HCT116 (cell line): Measurements from ENCODE around the gene ADARB1. TPM values are rescaled to one million over a fixed set of nuclear protein-coding genes. Genes with fewer than 3 reads are reported as not detected.

Experiments
- ATAC-seq: fragments of 200-7000 bp; cut with Tn5 transposase; 2 replicates; pipeline ENCODE4 v1.9.1; 2020; ENCODE audit warnings: mild to moderate bottlenecking, moderate library complexity
- BruUV-seq: library from RNA; stranded (reverse); fragments of 400-500 nt; replicated peaks from 2 replicates; lab custom pipeline; 2021; lab: Mats Ljungman, UMichigan
- CTCF ChIA-PET: fragments of 300-600 bp; sonication (Branson Sonifier 250); formaldehyde crosslinking; loops from one replicate; lab custom pipeline; 2021; ENCODE audit warnings: antibody characterized with exemption; lab: Charles Lee
- POLR2A ChIA-PET: fragments of 300-600, 350-600 bp; sonication (Branson Sonifier 250); formaldehyde crosslinking; loops from one replicate; lab custom pipeline; 2021; ENCODE audit warnings: antibody characterized with exemption; lab: Charles Lee
- RAD21 ChIA-PET, 2 experiments: fragments of 300-600 bp; sonication (Branson Sonifier 250); formaldehyde crosslinking; loops; one replicate each; lab custom pipeline; 2023; ENCODE audit warnings: low total read pairs in 2 of 2; ENCODE audit not compliant: uncharacterized antibody in 2 of 2, unreplicated experiment in 2 of 2, low non-redundant PET in 1 of 2; lab: Charles Lee
- DNase-seq: peaks from one replicate; pipeline ENCODE4 v3.0.0-alpha.2; 2010; ENCODE audit warnings: low read depth, low spot score
- H2AFZ ChIP-seq: fragments of 200-600 bp; shearing (Covaris generic), sonication (generic); 2 replicates; pipeline ENCODE4 v1.6.1; 2017; ENCODE audit warnings: low read depth, mixed run types, mixed read lengths, antibody characterized with exemption, low read length; ENCODE audit not compliant: poor library complexity, severe bottlenecking
- H3K27ac ChIP-seq: 2 replicates; pipeline ENCODE4 v1.5.1; 2012; ENCODE audit warnings: low read depth, low read length
- H3K27me3 ChIP-seq: fragments of 200-600 bp; sonication (generic); 2 replicates; pipeline ENCODE4 v1.6.1; 2016; ENCODE audit warnings: mixed run types, low read length, mixed read lengths; ENCODE audit not compliant: insufficient read depth
- H3K36me3 ChIP-seq, 2 experiments: fragments of 200-500 bp in 1 of 2; fragments of 200-600 bp in 1 of 2; sonication (Bioruptor generic) in 1 of 2; sonication (generic) in 1 of 2; 2 replicates each; pipeline versions ENCODE4 v1.5.1 to v1.6.1; 2014 to 2016; ENCODE audit warnings: low read length in 2 of 2, inconsistent platforms in 1 of 2, mixed read lengths in 1 of 2, mixed run types in 1 of 2; ENCODE audit not compliant: insufficient read depth in 2 of 2, control insufficient read depth in 1 of 2
- H3K4me1 ChIP-seq, 2 experiments: fragments of 200-600 bp in 1 of 2; sonication (generic) in 1 of 2; 2 replicates each; pipeline versions ENCODE4 v1.5.1 to v1.6.1; 2012 to 2017; ENCODE audit warnings: low read length in 2 of 2, inconsistent platforms in 1 of 2, mild to moderate bottlenecking in 1 of 2, mixed read lengths in 1 of 2, mixed run types in 1 of 2, moderate library complexity in 1 of 2; ENCODE audit not compliant: insufficient read depth in 2 of 2, control insufficient read depth in 1 of 2
- H3K4me2 ChIP-seq: fragments of 200-600 bp; sonication (generic); 2 replicates; pipeline ENCODE4 v1.6.1; 2017; ENCODE audit warnings: mixed run types, low read length, mixed read lengths
- H3K4me3 ChIP-seq, 2 experiments: fragments of 200-600 bp in 1 of 2; sonication (generic) in 1 of 2; replicated peaks in 1 of 2; 2 replicates each; pipeline ENCODE4 v1.5.1; 2011 to 2016; ENCODE audit warnings: low read length in 2 of 2, control low read depth in 1 of 2, low read depth in 1 of 2, mild to moderate bottlenecking in 1 of 2, mixed read lengths in 1 of 2, mixed run types in 1 of 2
- H3K79me2 ChIP-seq: fragments of 200-600 bp; sonication (generic); 2 replicates; pipeline ENCODE4 v1.6.1; 2017; ENCODE audit warnings: mild to moderate bottlenecking, mixed run types, low read length, moderate library complexity, mixed read lengths; ENCODE audit not compliant: insufficient read depth
- H3K9ac ChIP-seq: fragments of 200-600 bp; sonication (generic); 2 replicates; pipeline ENCODE4 v1.6.1; 2016; ENCODE audit warnings: low read length, mixed read lengths
- H3K9me2 ChIP-seq: fragments of 200-600 bp; sonication (generic), shearing (Covaris generic); 2 replicates; pipeline ENCODE4 v1.6.1; 2017; ENCODE audit warnings: mixed run types, mild to moderate bottlenecking, moderate library complexity; ENCODE audit not compliant: insufficient read depth
- H3K9me3 ChIP-seq, 2 experiments: fragments of 200-500 bp in 1 of 2; fragments of 200-600 bp in 1 of 2; sonication (Bioruptor generic) in 1 of 2; sonication (generic) in 1 of 2; 2 replicates each; pipeline ENCODE4 v1.6.1; 2014 to 2017; ENCODE audit warnings: low read length in 2 of 2, mixed read lengths in 2 of 2, inconsistent platforms in 1 of 2, low read depth in 1 of 2, mild to moderate bottlenecking in 1 of 2, mixed run types in 1 of 2, moderate library complexity in 1 of 2; ENCODE audit not compliant: control insufficient read depth in 1 of 2, insufficient read depth in 1 of 2
- H4K20me1 ChIP-seq: fragments of 200-600 bp; sonication (generic), shearing (Covaris generic); 2 replicates; pipeline ENCODE4 v1.6.1; 2017; ENCODE audit warnings: mixed run types, mild to moderate bottlenecking, moderate library complexity; ENCODE audit not compliant: insufficient read depth
- CTCF ChIP-seq, 3 experiments: fragments of 200-600 bp in 1 of 3; sonication (generic) in 1 of 3; IDR thresholded peaks in 2 of 3; conservative IDR thresholded peaks in 1 of 3; 2 replicates each; pipeline ENCODE4 v1.5.1; 2012 to 2017; ENCODE audit warnings: low read depth in 2 of 3, low read length in 2 of 3, antibody characterized with exemption in 1 of 3, borderline replicate concordance in 1 of 3, control low read depth in 1 of 3, mild to moderate bottlenecking in 1 of 3, mixed read lengths in 1 of 3, mixed run types in 1 of 3, moderate library complexity in 1 of 3; ENCODE audit not compliant: insufficient read depth in 1 of 3
- EZH2phosphoT487 ChIP-seq: fragments of 200-600 bp; IDR thresholded peaks from 2 replicates; pipeline ENCODE4 v1.6.1; 2018; ENCODE audit warnings: antibody characterized with exemption, borderline replicate concordance
- POLR2A ChIP-seq: IDR thresholded peaks from 2 replicates; pipeline ENCODE4 v1.7.0; 2011; ENCODE audit warnings: borderline replicate concordance; ENCODE audit not compliant: insufficient read depth, insufficient read length; ENCODE audit errors: extremely low read depth
- SP1 ChIP-seq: IDR thresholded peaks from 2 replicates; pipeline ENCODE4 v1.6.1; 2012; ENCODE audit warnings: low read depth
- SRF ChIP-seq: IDR thresholded peaks from 2 replicates; pipeline ENCODE4 v1.6.1; 2012; ENCODE audit warnings: low read depth
- ZBTB33 ChIP-seq: IDR thresholded peaks from 2 replicates; pipeline ENCODE4 v1.6.1; 2011; ENCODE audit warnings: mild to moderate bottlenecking, low read length, moderate library complexity; ENCODE audit not compliant: insufficient replicate concordance; ENCODE audit errors: extremely low read depth
- ZFX ChIP-seq: fragments of 450-650 bp; IDR thresholded peaks from 2 replicates; pipeline ENCODE4 v1.6.1; 2017
- intact Hi-C: fragments of 100-400 bp; cut with micrococcal nuclease; formaldehyde crosslinking; loops from 2 replicates; pipeline ENCODE4 v1.10.0; 2022
- total RNA-seq: library from RNA; stranded (reverse); gene quantifications from one replicate; pipeline ENCODE4 v1.2.1, GENCODE V29; 2021; ENCODE audit not compliant: unreplicated experiment

Gene ADARB1
- total RNA-seq, 1 experiment from 2014 or later = 13.5 TPM

GRCh38 chr21:45209685-45210284 is 135.4 kb downstream of the ADARB1 start:
- ATAC-seq (no peak), DNase-seq (no peak)
- Histone ChIP-seq H3K4me2 (no peak overlapping the region), H3K27ac (no peak overlapping the region), H3K9me2 (no peaks in the 10 kb centered on the region), H3K79me2 (no peaks in the 10 kb centered on the region), H3K27me3 (no peaks in the 10 kb centered on the region), H3K4me3 (no peak overlapping the region), H2AFZ (no peak overlapping the region), H3K9me3 (no peaks in the 10 kb centered on the region), H3K4me1 (no peaks in the 10 kb centered on the region), H3K36me3 (peaks cover 0 to 4% of the 10 kb centered on the region in 2 experiments; a peak in 1 of 4 replicates), H4K20me1 (no peaks in the 10 kb centered on the region), H3K9ac (no peak overlapping the region)
- ChIA-PET RAD21 (no interaction called here), POLR2A (no interaction called here), CTCF (no interaction called here)
- intact Hi-C loops = no loop called here
- no peak for TF ChIP-seq ZFX
- BruUV-seq = no TSS peak

GRCh38 chr21:45210461-45210983 is 136.1 kb downstream of the ADARB1 start:
- ChIA-PET RAD21 (no interaction called here), POLR2A (no interaction called here), CTCF (no interaction called here)
- BruUV-seq = no TSS peak
- ATAC-seq (no peak), DNase-seq (no peak)
- intact Hi-C loops = no loop called here
- Histone ChIP-seq H3K4me1 (no peaks in the 10 kb centered on the region), H4K20me1 (no peaks in the 10 kb centered on the region), H3K36me3 (peaks cover 0 to 4% of the 10 kb centered on the region in 2 experiments; a peak in 1 of 4 replicates), H3K9me2 (no peaks in the 10 kb centered on the region), H3K27me3 (no peaks in the 10 kb centered on the region), H2AFZ (no peak overlapping the region), H3K27ac (no peak overlapping the region), H3K9me3 (no peaks in the 10 kb centered on the region), H3K4me3 (no peak overlapping the region), H3K9ac (no peak overlapping the region), H3K79me2 (no peaks in the 10 kb centered on the region), H3K4me2 (no peak overlapping the region)
- TF ChIP-seq EZH2phosphoT487 = no peak
- TF ChIP-seq SRF = no peak
- no peak for TF ChIP-seq ZBTB33
- TF ChIP-seq POLR2A = no peak
- no peak for TF ChIP-seq SP1
- TF ChIP-seq CTCF (IDR thresholded peaks at IDR 0.05 in 2 of 3, conservative IDR thresholded peaks at IDR 0.05 in 1 of 3; ENCODE audit: borderline replicate concordance in 1 of 3, insufficient read depth in 1 of 3, low read depth in 2 of 3, low read length in 2 of 3) = no peak
